ENCODE measurements around the gene ATMIN. TPM values are rescaled to one million over a fixed set of nuclear protein-coding genes. Genes with fewer than 3 reads are reported as not detected.

ATMIN gene
- total RNA-seq, 1 donor from 2014 or later = 28.4 TPM

Other genes starting within 250 kb of the ATMIN start
- 30.4 and 30.9 TPM in 2 replicates for gene CDYL2, start 231.2 kb upstream of the ATMIN start, total RNA-seq
- gene CMC2, start 29.0 kb upstream of the ATMIN start, total RNA-seq = 84.4 and 93.3 TPM in 2 replicates
- gene CENPN, start 28.6 kb upstream of the ATMIN start, total RNA-seq = 55.5 and 57.4 TPM in 2 replicates
- 0.91 TPM in 1 of 2 replicates, not detected in the other for gene C16orf46, start 41.4 kb downstream of the ATMIN start, total RNA-seq
- 9.6 and 11.0 TPM in 2 replicates for gene GCSH, start 60.6 kb downstream of the ATMIN start, total RNA-seq
- gene BCO1, start 202.8 kb downstream of the ATMIN start, total RNA-seq = not detected in 2 replicates

All from T-helper 2 cell treated with Interferon-gamma antibody and Interleukin-4, amounts not matched to agents 100 ng/mL and 5 ng/mL, for 36 hours (primary cell).